Globus pallidus (tissue), 1 donor: ENCODE results near the gene CLEC6A.
"Not testable (repeated sequence)": the region's sequence is repeated elsewhere in the genome, so short reads cannot be mapped to it uniquely, and the experiment has no call there.

Source experiments
- DNase-seq: peaks from one replicate; pipeline ENCODE4 v3.0.0-alpha.2; 2015; ENCODE audit warnings: low spot score

CLEC6A gene

GRCh38 chr12:8495671-8496070, 39.9 kb downstream of the CLEC6A start:
- not testable (repeated sequence) for DNase-seq

DNA sequence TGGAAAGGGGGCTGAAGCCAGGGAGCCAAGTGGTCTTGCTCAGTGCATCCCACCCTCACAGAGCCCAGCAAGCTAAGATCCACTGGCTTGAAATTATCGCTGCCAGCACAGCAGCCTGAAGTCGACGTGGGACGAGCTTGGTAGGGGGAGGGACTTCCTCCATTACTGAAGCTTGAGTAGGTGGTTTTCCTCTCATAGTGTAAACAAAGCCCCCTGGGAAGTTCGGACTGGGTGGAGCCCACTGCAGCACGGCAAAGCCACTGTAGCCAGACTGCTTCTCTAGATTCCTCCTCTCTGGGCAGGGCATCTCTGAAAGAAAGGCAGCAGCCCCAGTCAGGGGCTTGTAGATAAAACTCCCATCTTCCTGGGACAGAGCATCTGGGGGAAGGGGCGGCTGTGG, 40.3 kb downstream of the CLEC6A start:
- not testable (repeated sequence) for DNase-seq

DNA sequence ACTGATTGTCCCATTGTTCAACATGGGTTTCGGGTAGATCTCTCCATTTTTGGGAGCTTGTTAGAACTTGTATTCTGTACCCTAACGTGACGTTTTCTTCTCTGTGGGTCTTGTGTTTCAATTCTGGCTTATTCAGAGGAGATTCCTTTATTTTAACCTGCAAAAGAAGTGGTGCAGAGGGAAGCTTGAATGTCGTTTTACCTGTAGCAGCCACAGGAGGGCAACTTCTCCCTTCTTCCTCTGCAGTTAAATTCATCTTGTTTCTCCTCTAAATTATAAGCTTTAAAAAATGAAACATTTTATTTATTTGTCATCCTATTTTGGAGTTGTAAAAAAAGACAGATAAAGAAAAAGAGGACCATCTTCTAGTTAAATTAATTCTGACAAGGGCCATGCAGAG, 43.9 kb downstream of the CLEC6A start:
- no peak for DNase-seq

- no peak for DNase-seq
Observed at GRCh38 chr12:8501720-8502119, 46.0 kb downstream of the CLEC6A start.

GRCh38 chr12:8504351-8504750, 48.6 kb downstream of the CLEC6A start:
- no peak for DNase-seq

GRCh38 chr12:8507596-8507995, 51.8 kb downstream of the CLEC6A start:
- DNase-seq = no peak

GRCh38 chr12:8508223-8508622, 52.5 kb downstream of the CLEC6A start:
- DNase-seq = no peak

DNA sequence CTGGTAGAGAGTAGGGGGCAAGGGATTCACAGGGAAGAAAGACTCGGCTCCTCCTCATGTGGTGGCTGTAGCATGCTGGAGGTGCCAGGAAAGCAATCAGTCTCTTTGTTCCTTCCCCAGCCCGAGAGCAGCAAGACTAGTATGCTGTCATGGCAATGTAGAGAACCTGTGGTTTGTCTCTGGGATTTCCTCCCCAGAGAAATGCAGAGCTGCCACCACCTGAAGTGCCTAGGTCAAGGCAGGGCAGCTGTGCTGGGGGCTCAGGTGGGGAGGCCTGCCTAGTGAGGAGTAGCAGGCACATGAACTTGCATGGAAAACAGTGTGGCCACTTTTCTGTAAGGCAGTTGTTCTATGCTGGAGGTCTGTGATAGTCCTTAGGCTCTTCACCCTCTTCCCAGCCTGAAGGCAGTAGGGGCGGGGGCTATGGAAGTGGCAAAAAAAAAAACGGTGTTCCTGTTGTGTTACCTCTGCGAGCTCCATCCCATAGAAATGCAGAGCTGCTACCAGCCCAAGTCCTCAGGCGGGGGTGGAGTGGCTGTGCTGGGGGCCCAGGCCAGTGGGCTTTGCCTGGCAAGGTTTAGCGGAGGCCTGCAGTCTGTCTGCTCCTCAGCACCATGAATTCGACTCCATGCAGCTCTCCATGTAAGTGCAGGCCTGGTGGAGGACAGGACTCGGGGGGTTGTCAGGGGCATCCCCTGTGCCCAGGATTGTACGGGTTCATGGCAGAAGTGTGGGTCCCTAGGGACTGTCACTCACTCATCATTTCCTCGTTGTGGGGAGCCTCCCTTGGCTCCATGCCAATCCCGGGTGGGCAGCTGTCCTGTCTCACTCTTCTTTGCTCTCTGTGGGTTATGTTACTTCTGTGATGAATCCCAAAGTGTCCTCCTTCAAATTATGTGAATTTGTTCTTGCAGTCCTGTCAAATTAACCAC, 53.4 kb downstream of the CLEC6A start:
- no peak for DNase-seq

GRCh38 chr12:8513256-8513655, 57.5 kb downstream of the CLEC6A start, which contains the start of gene CLEC4D:
TSS of gene CLEC4D (plus strand) at chr12:8513503. CDS start at chr12:8513733, 230 bp downstream.
- no peak for DNase-seq

- DNase-seq = no peak
Observed at GRCh38 chr12:8517971-8518370, 62.2 kb downstream of the CLEC6A start.

GRCh38 chr12:8519171-8519570, 63.4 kb downstream of the CLEC6A start:
- DNase-seq = no peak

GRCh38 chr12:8527250-8528130, 71.7 kb downstream of the CLEC6A start:
- no peak for DNase-seq
